ENCODE measurements around the gene ALDH1A1. TPM values are rescaled to one million over a fixed set of nuclear protein-coding genes. Genes with fewer than 3 reads are reported as not detected.
A peak's percentile ranks its signal among the peaks of the same experiment; 100 is the strongest.

Gene ALDH1A1
- total and polyA plus RNA-seq, 9 of the 15 experiments (the other 6 are each of a cell fraction or from before 2014, with no cell fraction given): 1.8 to 86.3 (median 24.4) TPM

DNA sequence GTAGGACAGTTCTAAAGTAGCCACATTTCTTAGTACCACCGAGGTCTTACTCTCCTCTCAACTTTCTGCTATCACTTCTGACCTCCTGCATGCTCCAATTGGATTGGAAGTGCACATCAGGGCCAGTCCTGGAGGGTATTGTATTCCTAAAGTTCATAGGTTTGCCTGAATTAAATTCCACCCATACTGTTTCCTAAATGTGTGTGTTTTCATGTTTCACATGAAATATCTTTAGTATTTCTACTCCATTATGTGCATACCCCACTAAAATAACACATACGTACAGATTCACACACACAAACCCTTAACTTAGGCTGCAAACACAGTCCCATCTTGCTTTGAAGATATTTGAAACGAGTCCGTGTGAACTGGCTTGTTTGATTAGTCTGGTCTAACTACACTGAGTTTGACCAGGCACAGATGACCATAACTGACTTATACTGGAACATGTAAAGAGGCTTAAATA, 24.8 kb downstream of the ALDH1A1 start:
- no peak overlapping the region for H3K4me3 ChIP-seq
- no peak overlapping the region for H3K27ac ChIP-seq (ENCODE audit: extremely low read depth, low read depth, low read length)
- H3K36me3 ChIP-seq (ENCODE audit: control insufficient read depth, insufficient read depth, low read length): no peaks in the 10 kb centered on the region; the same call in 2 of the 3 replicates
- 0 out of 2 replicates have a peak overlapping the region, but pooled peaks have one; percentile 30 for H2AFZ ChIP-seq (ENCODE audit: low read depth, low read length)
- TF ChIP-seq JUNB (CRISPR knock-in tag; conservative IDR thresholded peaks at IDR 0.05) (no peak), KAT2B (IDR thresholded peaks at IDR 0.05; ENCODE audit: low read depth, low read length) (no peak), SP1 (CRISPR knock-in tag; IDR thresholded peaks at IDR 0.05) (no peak), DPF2 (IDR thresholded peaks at IDR 0.05) (no peak), POLR2H (tag; IDR thresholded peaks at IDR 0.05; ENCODE audit: low read depth) (no peak), GABPA (tag; conservative IDR thresholded peaks at IDR 0.05; ENCODE audit: low read depth) (no peak)
- no peak overlapping the region for H3K9ac ChIP-seq (ENCODE audit: insufficient read depth in 1 of 2, low read depth in 2 of 2, low read length in 2 of 2)
- no peaks in the 10 kb centered on the region for H3K79me2 ChIP-seq (ENCODE audit: control insufficient read depth, insufficient read depth, low read length)
- H3K9me3 ChIP-seq (replicated peaks; ENCODE audit: control insufficient read depth, insufficient read depth, low read depth, low read length): no peaks in the 10 kb centered on the region
- H3K27me3 ChIP-seq (ENCODE audit: control insufficient read depth in 2 of 2, insufficient read depth in 2 of 2, low read length in 2 of 2): no peaks in the 10 kb centered on the region
- ChIA-PET CTCF (ENCODE audit: low intra/inter-chr PET ratio) (no interaction called here), POLR2A (no interaction called here)
- no peaks in the 10 kb centered on the region for H3K9me1 ChIP-seq (ENCODE audit: control insufficient read depth, insufficient read depth, low read length)
- in situ Hi-C loops (cut with MboI) (no loop called here), intact Hi-C loops (cut with micrococcal nuclease) (no loop called here)
- no peaks in the 10 kb centered on the region for H4K20me1 ChIP-seq (replicated peaks; ENCODE audit: control insufficient read depth, insufficient read depth, low read length)
- H3K4me2 ChIP-seq (ENCODE audit: insufficient read depth, low read length): no peak overlapping the region
- no peak for FAIRE-seq
- no peak for DNase-seq (ENCODE audit: extremely low read depth in 1 of 4, low spot score in 3 of 4)
- no peak for ATAC-seq
- BruUV-seq (replicated peaks): no TSS peak
- no peaks in the 10 kb centered on the region for H3K4me1 ChIP-seq (replicated peaks in 1 of 2; ENCODE audit: control insufficient read depth in 2 of 2, insufficient read depth in 2 of 2, low read length in 2 of 2)
- 49% methylated on average over 3 of the region's 4 CpGs for WGBS (ENCODE audit: insufficient coverage, low coverage, missing lambda C conversion rate)

DNA sequence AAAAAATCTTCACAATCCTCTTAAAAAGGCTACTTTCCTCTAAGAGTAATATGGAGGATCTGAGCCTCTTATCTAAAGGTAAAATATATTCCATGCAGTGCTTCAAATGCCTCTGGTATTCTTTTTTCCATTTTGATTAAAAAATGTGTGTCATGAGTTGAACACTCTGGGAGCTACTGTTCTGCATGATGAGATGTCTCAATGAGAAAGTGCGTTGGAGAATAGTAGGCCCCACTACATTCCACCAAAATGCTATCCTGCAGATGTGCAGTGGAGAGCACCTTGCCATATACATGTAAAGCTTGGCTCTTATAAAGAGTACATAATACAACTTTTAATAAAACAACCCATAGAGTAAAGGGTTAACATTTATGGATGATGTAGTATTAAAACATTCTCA, 26.3 kb downstream of the ALDH1A1 start:
- WGBS (ENCODE audit: insufficient coverage, low coverage, missing lambda C conversion rate): 14% methylated on average over 1 of the region's 1 CpG
- H3K4me3 ChIP-seq: no peak overlapping the region
- no peaks in the 10 kb centered on the region for H3K9me3 ChIP-seq (replicated peaks; ENCODE audit: control insufficient read depth, insufficient read depth, low read depth, low read length)
- no peak overlapping the region for H3K9ac ChIP-seq (ENCODE audit: insufficient read depth in 1 of 2, low read depth in 2 of 2, low read length in 2 of 2)
- FAIRE-seq (no peak), DNase-seq (ENCODE audit: extremely low read depth in 1 of 4, low spot score in 3 of 4) (no peak), ATAC-seq (no peak)
- no TSS peak for BruUV-seq (replicated peaks)
- H3K9me1 ChIP-seq (ENCODE audit: control insufficient read depth, insufficient read depth, low read length): no peaks in the 10 kb centered on the region
- H3K27me3 ChIP-seq (ENCODE audit: control insufficient read depth in 2 of 2, insufficient read depth in 2 of 2, low read length in 2 of 2): no peaks in the 10 kb centered on the region
- in situ Hi-C loops (cut with MboI): no loop called here
- no peak overlapping the region for H2AFZ ChIP-seq (ENCODE audit: low read depth, low read length)
- intact Hi-C loops (cut with micrococcal nuclease): no loop called here
- H3K4me1 ChIP-seq (replicated peaks in 1 of 2; ENCODE audit: control insufficient read depth in 2 of 2, insufficient read depth in 2 of 2, low read length in 2 of 2): no peaks in the 10 kb centered on the region
- H3K79me2 ChIP-seq (ENCODE audit: control insufficient read depth, insufficient read depth, low read length): no peaks in the 10 kb centered on the region
- H3K27ac ChIP-seq (ENCODE audit: extremely low read depth, low read depth, low read length): no peak overlapping the region
- no peaks in the 10 kb centered on the region; the same call in 2 of the 3 replicates for H3K36me3 ChIP-seq (ENCODE audit: control insufficient read depth, insufficient read depth, low read length)
- CTCF ChIA-PET (ENCODE audit: low intra/inter-chr PET ratio): no interaction called here
- POLR2A ChIA-PET: interaction anchor here (0.6 kb wide), 1 partner anchor 206 kb away, joined by 4 read pairs; no protein-coding TSS in a partner anchor
- H3K4me2 ChIP-seq (ENCODE audit: insufficient read depth, low read length): no peak overlapping the region
- H4K20me1 ChIP-seq (replicated peaks; ENCODE audit: control insufficient read depth, insufficient read depth, low read length): no peaks in the 10 kb centered on the region
- TF ChIP-seq NR2C1 (IDR thresholded peaks at IDR 0.05) (no peak), NR2C1 (tag; IDR thresholded peaks at IDR 0.05) (no peak), ATF1 (CRISPR knock-in tag; IDR thresholded peaks at IDR 0.05) (no peak), ATF1 (tag; IDR thresholded peaks at IDR 0.05) (no peak), ZNF444 (CRISPR knock-in tag; IDR thresholded peaks at IDR 0.05) (no peak), NCOA2 (IDR thresholded peaks at IDR 0.05; ENCODE audit: partially characterized antibody in 2 of 2) (no peak), EZH2 (IDR thresholded peaks at IDR 0.05; ENCODE audit: borderline replicate concordance, low read depth, low read length) (no peak), ADNP (tag; IDR thresholded peaks at IDR 0.05) (no peak), BCLAF1 (IDR thresholded peaks at IDR 0.05; ENCODE audit: borderline replicate concordance in 1 of 2, control insufficient read depth in 1 of 2, low read depth in 2 of 2, low read length in 1 of 2) (no peak)
